GM12878 (cell line): ENCODE measurements around the gene LEFTY1. TPM values are rescaled to one million over a fixed set of nuclear protein-coding genes. Genes with fewer than 3 reads are reported as not detected.
A peak's percentile ranks its signal among the peaks of the same experiment; 100 is the strongest.

Experiments
- ATAC-seq: fragments of 200-7000 bp; cut with Tn5 transposase; 3 replicates; pipeline ENCODE4 v1.9.1; 2020; ENCODE audit warnings: mild to moderate bottlenecking, moderate library complexity
- BruUV-seq: library from RNA; stranded (reverse); fragments of 400-500 nt; replicated peaks from 2 replicates; lab custom pipeline; 2021; lab: Mats Ljungman, UMichigan
- CTCF ChIA-PET: fragments of 300-600 bp; sonication (Branson Sonifier 250); formaldehyde crosslinking; extraction: SDS; loops from one replicate; lab custom pipeline; 2021; ENCODE audit warnings: inconsistent platforms; lab: Yijun Ruan, JAX
- POLR2A ChIA-PET: fragments of 350-600 bp; formaldehyde crosslinking; extraction: SDS; loops from one replicate; lab custom pipeline; 2021; ENCODE audit warnings: inconsistent platforms; lab: Charles Lee
- RAD21 ChIA-PET: fragments of 300-600 bp; sonication (Branson Sonifier 250); formaldehyde crosslinking; loops from one replicate; lab custom pipeline; 2023; ENCODE audit warnings: antibody characterized with exemption; ENCODE audit not compliant: unreplicated experiment; lab: Charles Lee
- SMC1A ChIA-PET: fragments of 300-600 bp; sonication (Branson Sonifier 250); formaldehyde crosslinking; loops from one replicate; lab custom pipeline; 2023; ENCODE audit not compliant: unreplicated experiment, uncharacterized antibody; lab: Charles Lee
- DNase-seq: peaks from one replicate; pipeline ENCODE4 v3.0.0-alpha.2; 2011; ENCODE audit warnings: low read depth, low spot score
- FAIRE-seq: peaks from 3 replicates; lab custom pipeline; 2011; peaks lifted over from hg19 to GRCh38; lab: Jason Lieb, UNC
- H2AFZ ChIP-seq: 2 replicates; pipeline ENCODE4 v1.6.0; 2011; ENCODE audit warnings: low read depth, low read length, control low read depth; ENCODE audit not compliant: control insufficient read depth
- H3K27ac ChIP-seq: 2 replicates; pipeline ENCODE4 v1.5.1; 2011; ENCODE audit warnings: control low read depth; ENCODE audit not compliant: control insufficient read depth, insufficient read depth
- H3K27me3 ChIP-seq, 2 experiments: replicated peaks in 1 of 2; 2 replicates each; pipeline versions ENCODE4 v1.6.0 to v1.6.1; 2011; ENCODE audit warnings: low read length in 1 of 2; ENCODE audit not compliant: control insufficient read depth in 2 of 2, insufficient read depth in 2 of 2
- H3K36me3 ChIP-seq, 2 experiments: 2 replicates each; pipeline ENCODE4 v1.5.1; 2011; ENCODE audit warnings: low read length in 1 of 2; ENCODE audit not compliant: control insufficient read depth in 2 of 2, insufficient read depth in 2 of 2
- H3K4me1 ChIP-seq: 2 replicates; pipeline ENCODE4 v1.6.1; 2011; ENCODE audit warnings: mild to moderate bottlenecking, low read length, moderate library complexity, mixed read lengths; ENCODE audit not compliant: control insufficient read depth, insufficient read depth
- H3K4me2 ChIP-seq: 2 replicates; pipeline ENCODE4 v1.6.0; 2011; ENCODE audit warnings: control low read depth; ENCODE audit not compliant: control insufficient read depth, insufficient read depth
- H3K4me3 ChIP-seq: fragments of 200-600 bp; sonication (generic); 2 replicates; pipeline ENCODE4 v1.5.1; 2016
- H3K79me2 ChIP-seq: 2 replicates; pipeline ENCODE4 v1.6.0; 2011; ENCODE audit warnings: low read length; ENCODE audit not compliant: control insufficient read depth, insufficient read depth
- H3K9ac ChIP-seq: 2 replicates; pipeline ENCODE4 v1.8.0; 2011; ENCODE audit warnings: low read length, control low read depth, mixed read lengths; ENCODE audit not compliant: control insufficient read depth, insufficient read depth
- H3K9me3 ChIP-seq: replicated peaks from 3 replicates; pipeline ENCODE4 v1.5.1; 2011; ENCODE audit warnings: mild to moderate bottlenecking, low read length; ENCODE audit not compliant: control insufficient read depth, insufficient read depth
- H4K20me1 ChIP-seq: 2 replicates; pipeline ENCODE4 v1.6.0; 2011; ENCODE audit not compliant: control insufficient read depth, insufficient read depth
- CBX5 ChIP-seq: sonication (generic); IDR thresholded peaks from 2 replicates; pipeline ENCODE4 v1.6.1; 2016; ENCODE audit warnings: low read depth, moderate library complexity, mild to moderate bottlenecking, inconsistent platforms
- CEBPB ChIP-seq, 2 experiments: fragments of 150-350 bp in 1 of 2; IDR thresholded peaks; 2 replicates each; pipeline ENCODE4 v1.6.1; 2012 to 2014; ENCODE audit warnings: low read depth in 2 of 2, low read length in 2 of 2, borderline replicate concordance in 1 of 2, inconsistent platforms in 1 of 2
- HDAC2 ChIP-seq: fragments of 200-600 bp; sonication (generic); IDR thresholded peaks from 2 replicates; pipeline ENCODE4 v1.6.1; 2017
- HDAC6 ChIP-seq: fragments of 200-600 bp; sonication (generic); IDR thresholded peaks from one replicate; pipeline ENCODE4 v1.8.0; 2017; ENCODE audit warnings: antibody characterized with exemption; ENCODE audit not compliant: unreplicated experiment
- MEF2B ChIP-seq: fragments of 450-650 bp; IDR thresholded peaks from 2 replicates; pipeline ENCODE4 v1.6.1; 2018; ENCODE audit warnings: mild to moderate bottlenecking, moderate library complexity; ENCODE audit not compliant: partially characterized antibody, poor library complexity, severe bottlenecking
- MYC ChIP-seq: IDR thresholded peaks from 2 replicates; pipeline ENCODE4 v1.6.1; 2011; ENCODE audit warnings: mild to moderate bottlenecking, low read length, moderate library complexity, inconsistent platforms; ENCODE audit not compliant: insufficient read depth, insufficient replicate concordance, insufficient read length, severe bottlenecking
- NRF1 ChIP-seq: conservative IDR thresholded peaks from 2 replicates; pipeline ENCODE4 v1.6.1; 2011; ENCODE audit warnings: mild to moderate bottlenecking, low read depth, low read length, improper control_type of control experiment
- RB1 ChIP-seq: fragments of 450-650 bp; formaldehyde crosslinking; IDR thresholded peaks from 2 replicates; pipeline ENCODE4 v1.6.1; 2017; ENCODE audit warnings: mild to moderate bottlenecking, borderline replicate concordance
- SMAD1 ChIP-seq: fragments of 450-650 bp; IDR thresholded peaks from 2 replicates; pipeline ENCODE4 v1.6.1; 2018; ENCODE audit warnings: mild to moderate bottlenecking, low read depth; ENCODE audit not compliant: partially characterized antibody
- TCF7 ChIP-seq: IDR thresholded peaks from 2 replicates; pipeline ENCODE4 v1.6.1; 2014; ENCODE audit warnings: antibody characterized with exemption, borderline replicate concordance
- YY1 ChIP-seq: IDR thresholded peaks from 2 replicates; pipeline ENCODE4 v1.6.1; 2011; ENCODE audit warnings: low read depth, mild to moderate bottlenecking, low read length
- WGBS: methylation state at CpG from one replicate; pipeline ENCODE4 v1.1.6; 2016; ENCODE audit warnings: low lambda C conversion rate; ENCODE audit not compliant: insufficient replicate concordance, insufficient coverage; ENCODE audit errors: missing lambda C conversion rate; 5-methylcytosine and 5-hydroxymethylcytosine counted together
- in situ Hi-C: fragments of 300-500 bp; cut with MboI; formaldehyde crosslinking; loops from 9 replicates; pipeline ENCODE4 v1.14.3; 2018; ENCODE audit warnings: mixed read lengths
- intact Hi-C: fragments of 100-400 bp; cut with micrococcal nuclease; formaldehyde crosslinking; loops from one replicate; pipeline ENCODE4 v1.14.2; 2022; ENCODE audit not compliant: unreplicated experiment
- polyA plus RNA-seq, 11 experiments: library from polyadenylated mRNA; depleted of rRNA in 4 of 11; unstranded in 6 of 11; stranded (reverse) in 5 of 11; fragments of >200 nt; fragmentation: Nextera tagmentation in 4 of 11; fragmentation: Illumina TruSeq in 1 of 11; extraction: Ambion mirVana in 4 of 11; extraction: Trizol in 1 of 11; gene quantifications; 1 replicate in 1 of 11; 2 replicates in 10 of 11; pipeline versions ENCODE4 v1.2.1 to v1.2.3, GENCODE V29; 2011 to 2016; ENCODE audit warnings: inconsistent platforms in 2 of 11, missing spikeins in 2 of 11, low read depth in 1 of 11
- total RNA-seq, 4 experiments: library from RNA; depleted of rRNA in 3 of 4; stranded (reverse); fragments of >200 nt in 3 of 4; fragmentation: Illumina TruSeq in 1 of 4; extraction: Trizol in 1 of 4; gene quantifications; 2 replicates each; pipeline versions ENCODE4 v1.2.1 to v1.2.3, GENCODE V29; 2013 to 2021
- TF ChIP-seq, protein P1 (sequence below): IDR thresholded peaks from 2 replicates; pipeline ENCODE4 v1.6.1; 2011; ENCODE audit warnings: borderline replicate concordance, low read depth, mild to moderate bottlenecking, moderate library complexity, low read length; ENCODE audit not compliant: insufficient read depth, poor library complexity, severe bottlenecking

LEFTY1 gene
- total and polyA plus RNA-seq, 10 of the 15 experiments (the other 5 are each of a cell fraction or from before 2014, with no cell fraction given): 0.06 TPM; not detected in 8

- no TSS peak for BruUV-seq
- RAD21 ChIA-PET: interaction anchor here (0.6 to 3.1 kb wide), 7 partner anchors 13 to 125 kb away, joined by 3 to 24 read pairs (median 5); partner anchors contain the start of genes PYCR2 and TMEM63A
- no peak overlapping the region for H3K9ac ChIP-seq
- peak overlapping the region; percentile 72 for H3K27ac ChIP-seq
- FAIRE-seq: no peak
- TF ChIP-seq TCF7: no peak
- no peak for TF ChIP-seq HDAC6
- peak; percentile 9 for TF ChIP-seq MEF2B
- no peak for TF ChIP-seq CEBPB (IDR thresholded peaks at IDR 0.05; ENCODE audit: borderline replicate concordance in 1 of 2, low read depth in 2 of 2, low read length in 2 of 2)
- TF ChIP-seq, protein P1, sequence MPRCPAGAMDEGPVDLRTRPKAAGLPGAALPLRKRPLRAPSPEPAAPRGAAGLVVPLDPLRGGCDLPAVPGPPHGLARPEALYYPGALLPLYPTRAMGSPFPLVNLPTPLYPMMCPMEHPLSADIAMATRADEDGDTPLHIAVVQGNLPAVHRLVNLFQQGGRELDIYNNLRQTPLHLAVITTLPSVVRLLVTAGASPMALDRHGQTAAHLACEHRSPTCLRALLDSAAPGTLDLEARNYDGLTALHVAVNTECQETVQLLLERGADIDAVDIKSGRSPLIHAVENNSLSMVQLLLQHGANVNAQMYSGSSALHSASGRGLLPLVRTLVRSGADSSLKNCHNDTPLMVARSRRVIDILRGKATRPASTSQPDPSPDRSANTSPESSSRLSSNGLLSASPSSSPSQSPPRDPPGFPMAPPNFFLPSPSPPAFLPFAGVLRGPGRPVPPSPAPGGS: no peak
- TF ChIP-seq MYC: no peak
- no peak for TF ChIP-seq SMAD1
- 0 out of 2 replicates have a peak, but pooled peaks have one; percentile 35 for TF ChIP-seq RB1
- TF ChIP-seq YY1: no peak
- no peak for TF ChIP-seq NRF1
- no peak for TF ChIP-seq HDAC2
- TF ChIP-seq CBX5: no peak
- TF ChIP-seq, all 136 proteins: peak for 2
- H3K79me2 ChIP-seq: no peaks in the 10 kb centered on the region
- ATAC-seq (no peak), DNase-seq (no peak)
- POLR2A ChIA-PET: interaction anchor here (0.7 to 2.2 kb wide), 5 partner anchors 8 to 100 kb away, joined by 3 to 21 read pairs (median 3); partner anchors contain the start of gene TMEM63A
- no peaks in the 10 kb centered on the region for H3K27me3 ChIP-seq
- H4K20me1 ChIP-seq: no peaks in the 10 kb centered on the region
- H3K36me3 ChIP-seq: no peaks in the 10 kb centered on the region
- no peak overlapping the region for H3K4me3 ChIP-seq
- peaks cover 20% of the 10 kb centered on the region for H3K4me1 ChIP-seq
- H3K9me3 ChIP-seq: no peaks in the 10 kb centered on the region
- SMC1A ChIA-PET: interaction anchor here (0.8 to 2.4 kb wide), 10 partner anchors 9 to 120 kb away, joined by 3 to 9 read pairs (median 4); partner anchors contain the start of genes PYCR2, SRP9 and TMEM63A
- intact Hi-C loops (loop anchor here (1.0 kb wide), 1 partner anchor 16 kb away; the partner anchor contains the start of gene TMEM63A), in situ Hi-C loops (no loop called here)
- CTCF ChIA-PET: interaction anchor here (0.6 to 4.0 kb wide), 13 partner anchors 14 to 435 kb away, joined by 3 to 40 read pairs (median 3); partner anchors contain the start of genes SRP9 and TMEM63A
- H3K4me2 ChIP-seq: peak overlapping the region; percentile 82
- WGBS: 71% methylated on average over 19 of the region's 19 CpGs
- H2AFZ ChIP-seq: peak overlapping the region; percentile 79
These were observed 8.9 kb upstream of the LEFTY1 start for GRCh38 chr1:225897595-225898514.
